Measurements from ENCODE around the gene OR8D2. TPM values are rescaled to one million over a fixed set of nuclear protein-coding genes. Genes with fewer than 3 reads are reported as not detected.

OR8D2 gene
- total and polyA plus RNA-seq, 10 of the 15 experiments (the other 5 are each of a cell fraction or from before 2014, with no cell fraction given) = not detected

DNA sequence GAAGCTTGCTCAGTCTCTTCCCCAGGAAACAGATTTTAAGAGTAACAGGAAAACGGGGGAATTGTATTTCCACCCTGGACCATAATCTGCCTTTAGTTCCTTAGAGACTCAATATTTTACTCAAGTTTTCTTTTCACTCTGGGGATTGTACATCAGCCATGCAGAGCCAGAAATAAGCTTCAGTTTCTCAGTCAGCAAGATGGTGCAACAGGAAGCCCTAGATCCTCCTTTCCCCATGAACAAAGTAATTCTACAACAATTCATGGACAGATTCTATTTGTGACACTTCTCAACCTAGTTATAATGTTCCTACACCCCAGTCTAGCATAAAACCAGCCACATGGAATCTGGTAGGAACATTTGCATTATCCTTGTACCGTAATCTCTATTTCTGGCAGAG lies 39.6 kb upstream of the OR8D2 start:
- H3K4me2 ChIP-seq (ENCODE audit: control insufficient read depth, insufficient read depth) = no peak overlapping the region
- H3K9ac ChIP-seq (ENCODE audit: control insufficient read depth, insufficient read depth, low read length) = no peak overlapping the region
- H3K36me3 ChIP-seq (ENCODE audit: control insufficient read depth in 2 of 2, insufficient read depth in 2 of 2, low read length in 1 of 2) = no peaks in the 10 kb centered on the region
- ATAC-seq (no peak), DNase-seq (ENCODE audit: low read depth, low spot score) (no peak), FAIRE-seq (no peak)
- ChIA-PET POLR2A (no interaction called here), RAD21 (ENCODE audit: unreplicated experiment) (no interaction called here), SMC1A (ENCODE audit: uncharacterized antibody, unreplicated experiment) (interaction anchor here (0.7 kb wide), 1 partner anchor 12 kb away, joined by 3 read pairs; no protein-coding TSS in a partner anchor), CTCF (no interaction called here)
- no peaks in the 10 kb centered on the region for H3K9me3 ChIP-seq (replicated peaks; ENCODE audit: control insufficient read depth, insufficient read depth, low read length)
- no peak overlapping the region for H3K27ac ChIP-seq (ENCODE audit: control insufficient read depth, insufficient read depth)
- intact Hi-C loops (cut with micrococcal nuclease; ENCODE audit: unreplicated experiment) = no loop called here
- no peaks in the 10 kb centered on the region for H3K4me1 ChIP-seq (ENCODE audit: control insufficient read depth, insufficient read depth, low read length)
- H3K79me2 ChIP-seq (ENCODE audit: control insufficient read depth, insufficient read depth, low read length) = no peaks in the 10 kb centered on the region
- H3K27me3 ChIP-seq (replicated peaks in 1 of 2; ENCODE audit: control insufficient read depth in 2 of 2, insufficient read depth in 2 of 2, low read length in 1 of 2) = no peaks in the 10 kb centered on the region; a peak in 1 of 4 replicates
- H4K20me1 ChIP-seq (ENCODE audit: control insufficient read depth, insufficient read depth) = no peaks in the 10 kb centered on the region
- no peak overlapping the region for H2AFZ ChIP-seq (ENCODE audit: control insufficient read depth, low read depth, low read length)
- TF ChIP-seq MEF2A (IDR thresholded peaks at IDR 0.05; ENCODE audit: insufficient read depth, low read depth, low read length) (no peak), KDM1A (IDR thresholded peaks at IDR 0.05; ENCODE audit: borderline replicate concordance) (no peak), SP1 (IDR thresholded peaks at IDR 0.05; ENCODE audit: low read depth, low read length) (no peak), SUPT20H (IDR thresholded peaks at IDR 0.05; ENCODE audit: borderline replicate concordance, control insufficient read depth, low read depth, low read length) (no peak), RBBP5 (conservative IDR thresholded peaks at IDR 0.05) (no peak), HDAC2 (IDR thresholded peaks at IDR 0.05) (no peak), CHD1 (IDR thresholded peaks at IDR 0.05; ENCODE audit: low read depth, low read length) (no peak), POLR2AphosphoS2 (IDR thresholded peaks at IDR 0.05; ENCODE audit: low read depth, low read length) (no peak)
- TF ChIP-seq, protein P1, sequence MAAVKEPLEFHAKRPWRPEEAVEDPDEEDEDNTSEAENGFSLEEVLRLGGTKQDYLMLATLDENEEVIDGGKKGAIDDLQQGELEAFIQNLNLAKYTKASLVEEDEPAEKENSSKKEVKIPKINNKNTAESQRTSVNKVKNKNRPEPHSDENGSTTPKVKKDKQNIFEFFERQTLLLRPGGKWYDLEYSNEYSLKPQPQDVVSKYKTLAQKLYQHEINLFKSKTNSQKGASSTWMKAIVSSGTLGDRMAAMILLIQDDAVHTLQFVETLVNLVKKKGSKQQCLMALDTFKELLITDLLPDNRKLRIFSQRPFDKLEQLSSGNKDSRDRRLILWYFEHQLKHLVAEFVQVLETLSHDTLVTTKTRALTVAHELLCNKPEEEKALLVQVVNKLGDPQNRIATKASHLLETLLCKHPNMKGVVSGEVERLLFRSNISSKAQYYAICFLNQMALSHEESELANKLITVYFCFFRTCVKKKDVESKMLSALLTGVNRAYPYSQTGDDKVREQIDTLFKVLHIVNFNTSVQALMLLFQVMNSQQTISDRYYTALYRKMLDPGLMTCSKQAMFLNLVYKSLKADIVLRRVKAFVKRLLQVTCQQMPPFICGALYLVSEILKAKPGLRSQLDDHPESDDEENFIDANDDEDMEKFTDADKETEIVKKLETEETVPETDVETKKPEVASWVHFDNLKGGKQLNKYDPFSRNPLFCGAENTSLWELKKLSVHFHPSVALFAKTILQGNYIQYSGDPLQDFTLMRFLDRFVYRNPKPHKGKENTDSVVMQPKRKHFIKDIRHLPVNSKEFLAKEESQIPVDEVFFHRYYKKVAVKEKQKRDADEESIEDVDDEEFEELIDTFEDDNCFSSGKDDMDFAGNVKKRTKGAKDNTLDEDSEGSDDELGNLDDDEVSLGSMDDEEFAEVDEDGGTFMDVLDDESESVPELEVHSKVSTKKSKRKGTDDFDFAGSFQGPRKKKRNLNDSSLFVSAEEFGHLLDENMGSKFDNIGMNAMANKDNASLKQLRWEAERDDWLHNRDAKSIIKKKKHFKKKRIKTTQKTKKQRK (IDR thresholded peaks at IDR 0.05; ENCODE audit: low read depth, low read length) = no peak
- TF ChIP-seq, protein P2, sequence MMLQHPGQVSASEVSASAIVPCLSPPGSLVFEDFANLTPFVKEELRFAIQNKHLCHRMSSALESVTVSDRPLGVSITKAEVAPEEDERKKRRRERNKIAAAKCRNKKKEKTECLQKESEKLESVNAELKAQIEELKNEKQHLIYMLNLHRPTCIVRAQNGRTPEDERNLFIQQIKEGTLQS (IDR thresholded peaks at IDR 0.05; ENCODE audit: borderline replicate concordance, extremely low read depth, low read depth, low read length) = no peak
- no TSS peak for BruUV-seq (replicated peaks)
- in situ Hi-C loops (cut with MboI) = no loop called here
- WGBS (ENCODE audit: insufficient coverage, insufficient replicate concordance, low lambda C conversion rate, missing lambda C conversion rate) = 0% methylated on average over 2 of the region's 2 CpGs
- H3K4me3 ChIP-seq = no peak overlapping the region

All from GM12878 (cell line).